Body of pancreas (tissue), 4 donors: ENCODE data around the gene TOGARAM2. TPM values are rescaled to one million over a fixed set of nuclear protein-coding genes. Genes with fewer than 3 reads are reported as not detected.

Source experiments
- ATAC-seq: fragments of 150-250 bp; one replicate; pipeline ENCODE4 v1.9.1; 2016
- DNase-seq, 4 donors: peaks; one replicate each; pipeline ENCODE4 v3.0.0-alpha.2; 2019
- H3K27ac ChIP-seq, 4 donors: fragments of 200-600 bp; sonication (generic); 1 replicate in 3 of 4; 2 replicates in 1 of 4; pipeline versions ENCODE4 v1.5.1 to v1.6.1; 2016 to 2019; ENCODE audit warnings: mild to moderate bottlenecking in 1 of 4, mixed read lengths in 1 of 4, moderate library complexity in 1 of 4
- H3K27me3 ChIP-seq, 2 donors: fragments of 200-600 bp; sonication (generic); one replicate each; pipeline ENCODE4 v1.6.0; 2016; ENCODE audit warnings: mild to moderate bottlenecking in 1 of 2
- H3K36me3 ChIP-seq, 2 donors: fragments of 200-600 bp; sonication (generic); replicated peaks in 1 of 2; 2 replicates each; pipeline ENCODE4 v1.5.1; 2016; ENCODE audit warnings: low read depth in 2 of 2; ENCODE audit not compliant: insufficient read depth in 1 of 2
- H3K4me1 ChIP-seq: fragments of 200-600 bp; sonication (generic); one replicate; pipeline ENCODE4 v1.6.0; 2016
- H3K4me3 ChIP-seq, 2 donors: fragments of 200-600 bp; sonication (generic); 1 replicate in 1 of 2; 2 replicates in 1 of 2; pipeline ENCODE4 v1.5.1; 2016 to 2019
- H3K9me3 ChIP-seq, 3 donors: fragments of 200-600 bp; sonication (generic); 1 replicate in 2 of 3; 2 replicates in 1 of 3; pipeline ENCODE4 v1.5.1; 2016
- POLR2A ChIP-seq, 3 donors: fragments of 450-650 bp; IDR thresholded peaks; one replicate each; pipeline ENCODE4 v1.6.1; 2016; ENCODE audit warnings: antibody characterized with exemption in 3 of 3, mild to moderate bottlenecking in 2 of 3
- WGBS, 2 donors: methylation state at CpG; one replicate each; pipeline ENCODE4 v1.1.5; 2017; 5-methylcytosine and 5-hydroxymethylcytosine counted together
- intact Hi-C: fragments of 100-400 bp; cut with DNase I; formaldehyde crosslinking; loops from one replicate; pipeline ENCODE4 v1.15.1; 2023
- total RNA-seq, 2 donors: library from RNA; depleted of rRNA; stranded (reverse); fragments of >200 nt; gene quantifications; one replicate each; pipeline ENCODE4 v1.1.0, GENCODE V29; 2016
- TF ChIP-seq, protein P1 (sequence below), 7 experiments: fragments of 450-650 bp in 4 of 7; fragments of 200-600 bp in 3 of 7; sonication (generic) in 3 of 7; IDR thresholded peaks; one replicate each; pipeline ENCODE4 v1.5.1; 2016 to 2019; ENCODE audit warnings: antibody characterized with exemption in 7 of 7

The TOGARAM2 gene
- under 1 TPM in 1 of 2 donors, not detected in 1; 0.26 TPM for total RNA-seq

DNA sequence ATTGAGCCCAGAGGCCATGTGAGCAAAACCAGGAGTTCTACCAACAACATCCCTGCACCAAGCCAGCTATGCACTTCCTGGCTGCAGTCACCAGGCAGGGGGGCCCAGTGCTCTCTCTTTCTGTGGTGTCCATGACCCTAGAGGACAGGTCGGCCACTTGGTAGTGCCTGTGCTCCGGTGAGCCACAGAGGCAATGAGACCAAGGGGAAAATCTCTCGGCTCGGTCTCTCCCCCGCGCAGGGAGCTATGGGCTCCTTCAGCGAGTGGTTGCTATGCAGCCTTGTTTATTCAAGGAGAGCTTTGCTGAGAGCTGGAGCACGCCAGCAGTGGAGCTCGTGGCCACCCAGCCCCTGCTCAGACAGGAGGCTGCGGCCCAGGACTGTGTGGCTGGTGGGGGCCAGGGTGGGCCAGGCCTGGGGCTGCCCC, at the start of gene TOGARAM2:
TOGARAM2 (plus strand) TSS at position 283 of the 426 bp plus-strand sequence. CDS start 13,537 bp downstream, outside the sequence.
- peaks cover 8% of the 10 kb centered on the region for H3K4me1 ChIP-seq
- no peaks in the 10 kb centered on the region for H3K27me3 ChIP-seq
- DNase-seq (peak in 3 of 4 donors; percentile 35 to 55 (median 48)), ATAC-seq (peak; percentile 13)
- H3K27ac ChIP-seq, result peak within 1 kb of the TSS in 1 of 4 donors; percentile 12
- TF ChIP-seq, protein P1, sequence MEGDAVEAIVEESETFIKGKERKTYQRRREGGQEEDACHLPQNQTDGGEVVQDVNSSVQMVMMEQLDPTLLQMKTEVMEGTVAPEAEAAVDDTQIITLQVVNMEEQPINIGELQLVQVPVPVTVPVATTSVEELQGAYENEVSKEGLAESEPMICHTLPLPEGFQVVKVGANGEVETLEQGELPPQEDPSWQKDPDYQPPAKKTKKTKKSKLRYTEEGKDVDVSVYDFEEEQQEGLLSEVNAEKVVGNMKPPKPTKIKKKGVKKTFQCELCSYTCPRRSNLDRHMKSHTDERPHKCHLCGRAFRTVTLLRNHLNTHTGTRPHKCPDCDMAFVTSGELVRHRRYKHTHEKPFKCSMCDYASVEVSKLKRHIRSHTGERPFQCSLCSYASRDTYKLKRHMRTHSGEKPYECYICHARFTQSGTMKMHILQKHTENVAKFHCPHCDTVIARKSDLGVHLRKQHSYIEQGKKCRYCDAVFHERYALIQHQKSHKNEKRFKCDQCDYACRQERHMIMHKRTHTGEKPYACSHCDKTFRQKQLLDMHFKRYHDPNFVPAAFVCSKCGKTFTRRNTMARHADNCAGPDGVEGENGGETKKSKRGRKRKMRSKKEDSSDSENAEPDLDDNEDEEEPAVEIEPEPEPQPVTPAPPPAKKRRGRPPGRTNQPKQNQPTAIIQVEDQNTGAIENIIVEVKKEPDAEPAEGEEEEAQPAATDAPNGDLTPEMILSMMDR (IDR thresholded peaks at IDR 0.05), result no peak
- TF ChIP-seq POLR2A (IDR thresholded peaks at IDR 0.05), result no peak
- intact Hi-C loops, result no loop called here
- no peaks in the 10 kb centered on the region for H3K36me3 ChIP-seq
- 72 to 73% methylated on average over 6 to 8 of the region's 10 CpGs for WGBS, 2 donors
- H3K9me3 ChIP-seq, result no peaks in the 10 kb centered on the region
- H3K4me3 ChIP-seq, result no peak within 1 kb of the TSS

- no peaks in the 10 kb centered on the region for H3K4me1 ChIP-seq
- no peak overlapping the region for H3K27ac ChIP-seq
- H3K9me3 ChIP-seq, result no peaks in the 10 kb centered on the region
- TF ChIP-seq POLR2A (IDR thresholded peaks at IDR 0.05), result no peak
- TF ChIP-seq, protein P1 (IDR thresholded peaks at IDR 0.05), result no peak
- H3K36me3 ChIP-seq, result peaks cover 0 to 13% of the 10 kb centered on the region in 2 donors
- intact Hi-C loops, result no loop called here
- WGBS, 2 donors, result 97 to 100% methylated on average over 2 of the region's 2 CpGs
- ATAC-seq, result no peak
- no peaks in the 10 kb centered on the region for H3K27me3 ChIP-seq
- DNase-seq, result no peak
- H3K4me3 ChIP-seq, result no peak overlapping the region
Observed at GRCh38 chr2:28934769-28935168, 46.3 kb upstream of the TOGARAM2 start.

DNA sequence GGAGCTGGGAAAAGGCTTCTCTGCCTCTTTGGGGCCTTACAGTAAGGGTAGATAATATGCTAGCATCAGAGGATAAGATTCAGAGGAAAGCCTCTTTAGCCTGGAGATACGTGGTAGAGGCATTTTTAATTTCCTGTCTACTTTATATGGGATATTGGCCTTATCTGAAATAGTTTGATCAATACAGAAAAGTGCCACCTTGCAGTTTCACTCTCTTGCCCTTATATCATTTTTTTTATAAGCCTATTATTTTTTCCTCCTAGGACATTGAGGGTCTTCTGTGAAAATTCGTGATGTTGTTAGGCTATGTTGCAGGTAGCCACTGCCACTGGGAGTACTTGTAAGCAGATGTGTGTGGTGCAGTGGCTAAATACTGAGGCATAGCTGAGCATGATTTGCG, 40.1 kb upstream of the TOGARAM2 start:
- WGBS, 2 donors, result 80 to 94% methylated on average over 3 of the region's 3 CpGs
- no peaks in the 10 kb centered on the region for H3K27me3 ChIP-seq
- H3K27ac ChIP-seq, result no peak overlapping the region
- no peaks in the 10 kb centered on the region for H3K4me1 ChIP-seq
- peaks cover 17 to 26% of the 10 kb centered on the region in 2 donors for H3K36me3 ChIP-seq
- no peak for DNase-seq
- intact Hi-C loops, result no loop called here
- no peaks in the 10 kb centered on the region for H3K9me3 ChIP-seq
- TF ChIP-seq, protein P1 (IDR thresholded peaks at IDR 0.05), result no peak
- no peak for TF ChIP-seq POLR2A (IDR thresholded peaks at IDR 0.05)
- no peak for ATAC-seq
- no peak overlapping the region for H3K4me3 ChIP-seq

DNA sequence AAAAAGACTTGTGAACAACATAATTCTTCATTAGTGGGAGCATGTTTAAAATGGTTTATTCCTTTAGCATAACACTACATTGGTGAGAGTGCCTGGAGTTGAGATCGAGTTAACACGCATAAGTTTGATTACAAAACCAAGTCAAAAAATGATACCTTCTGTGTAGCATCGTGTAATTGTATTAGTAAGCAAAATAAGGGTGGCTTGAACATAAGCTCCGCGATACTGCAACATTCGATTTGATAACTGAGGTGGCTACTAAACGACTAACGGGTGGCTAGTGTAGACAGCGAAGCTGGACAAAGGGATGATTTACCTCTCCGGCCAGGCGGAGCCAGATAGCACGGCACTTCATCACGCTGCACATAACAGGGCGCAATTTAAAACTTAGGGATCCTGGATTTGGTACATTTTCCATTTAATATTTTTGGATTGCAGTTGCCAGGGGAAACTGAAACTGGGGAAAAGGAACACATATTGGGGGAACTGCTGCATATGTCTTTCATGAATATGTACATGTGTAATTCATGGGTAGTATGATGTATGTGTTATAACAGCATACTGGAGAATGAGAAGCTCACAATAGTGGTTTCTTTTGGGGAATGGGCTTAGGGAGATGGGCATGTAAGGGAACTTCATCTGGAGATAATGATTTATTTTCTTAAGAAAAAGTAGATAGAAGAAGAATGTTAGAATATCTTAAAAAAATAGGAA, 36.4 kb upstream of the TOGARAM2 start:
- no peak for ATAC-seq
- intact Hi-C loops, result no loop called here
- no peak overlapping the region for H3K27ac ChIP-seq

More for the DNA sequence above, 36.4 kb upstream of the TOGARAM2 start:
- H3K27me3 ChIP-seq, result no peaks in the 10 kb centered on the region
- WGBS, 2 donors, result 79 to 91% methylated on average over 14 of the region's 14 CpGs
- no peak for TF ChIP-seq POLR2A (IDR thresholded peaks at IDR 0.05)
- TF ChIP-seq, protein P1 (IDR thresholded peaks at IDR 0.05), result no peak
- no peaks in the 10 kb centered on the region for H3K9me3 ChIP-seq
- H3K4me3 ChIP-seq, result no peak overlapping the region
- H3K4me1 ChIP-seq, result no peaks in the 10 kb centered on the region
- H3K36me3 ChIP-seq, result peaks cover 17 to 36% of the 10 kb centered on the region in 2 donors
- DNase-seq, result no peak
